ENCODE data around the gene F13A1.

The F13A1 gene

GRCh38 chr6:6328451-6328850 is 8.0 kb upstream of the F13A1 start:
- DNase-seq (ENCODE audit: low read depth), result no peak

GRCh38 chr6:6323352-6323751 is 2.9 kb upstream of the F13A1 start:
- no peak for DNase-seq (ENCODE audit: low read depth)
- no peak for TF ChIP-seq CTCF (IDR thresholded peaks at IDR 0.05; ENCODE audit: low read depth, low read length, missing control alignments)
- H3K4me3 ChIP-seq (ENCODE audit: low read depth, low read length), result no peak overlapping the region
- in situ Hi-C loops (cut with HindIII; ENCODE audit: low sequenced_read_pairs), result no loop called here

More at GRCh38 chr6:6328451-6328850, 8.0 kb upstream of the F13A1 start:
- H3K4me3 ChIP-seq (ENCODE audit: low read depth, low read length), result no peak overlapping the region
- TF ChIP-seq CTCF (IDR thresholded peaks at IDR 0.05; ENCODE audit: low read depth, low read length, missing control alignments), result no peak
- in situ Hi-C loops (cut with HindIII; ENCODE audit: low sequenced_read_pairs), result no loop called here

- DNase-seq (ENCODE audit: low read depth), result no peak
- in situ Hi-C loops (cut with HindIII; ENCODE audit: low sequenced_read_pairs), result no loop called here
- no peak overlapping the region for H3K4me3 ChIP-seq (ENCODE audit: low read depth, low read length)
- TF ChIP-seq CTCF (IDR thresholded peaks at IDR 0.05; ENCODE audit: low read depth, low read length, missing control alignments), result no peak
Observed at GRCh38 chr6:6320901-6321300, 439 bp upstream of the F13A1 start.

- H3K4me3 ChIP-seq (ENCODE audit: low read depth, low read length), result no peak overlapping the region
- DNase-seq (ENCODE audit: low read depth), result no peak
- in situ Hi-C loops (cut with HindIII; ENCODE audit: low sequenced_read_pairs), result no loop called here
- no peak for TF ChIP-seq CTCF (IDR thresholded peaks at IDR 0.05; ENCODE audit: low read depth, low read length, missing control alignments)
Observed at GRCh38 chr6:6317825-6318733, 2.4 kb downstream of the F13A1 start.

GRCh38 chr6:6317386-6317785 is 3.1 kb downstream of the F13A1 start:
- no peak for DNase-seq (ENCODE audit: low read depth)
- in situ Hi-C loops (cut with HindIII; ENCODE audit: low sequenced_read_pairs), result no loop called here
- no peak for TF ChIP-seq CTCF (IDR thresholded peaks at IDR 0.05; ENCODE audit: low read depth, low read length, missing control alignments)
- H3K4me3 ChIP-seq (ENCODE audit: low read depth, low read length), result no peak overlapping the region

GRCh38 chr6:6315660-6316059 is 4.8 kb downstream of the F13A1 start:
- peak; percentile 84 for TF ChIP-seq CTCF (IDR thresholded peaks at IDR 0.05; ENCODE audit: low read depth, low read length, missing control alignments)

More at GRCh38 chr6:6315660-6316059, 4.8 kb downstream of the F13A1 start:
- DNase-seq (ENCODE audit: low read depth), result peak; percentile 3
- no peak overlapping the region for H3K4me3 ChIP-seq (ENCODE audit: low read depth, low read length)
- in situ Hi-C loops (cut with HindIII; ENCODE audit: low sequenced_read_pairs), result no loop called here

All from astrocyte of the cerebellum (primary cell).